Panc1 (cell line): ENCODE results near the gene GCNT3. TPM values are rescaled to one million over a fixed set of nuclear protein-coding genes. Genes with fewer than 3 reads are reported as not detected.
A peak's percentile ranks its signal among the peaks of the same experiment; 100 is the strongest.

Source experiments
- ATAC-seq: fragments of 200-7000 bp; cut with Tn5 transposase; 2 replicates; pipeline ENCODE4 v1.9.1; 2020; ENCODE audit warnings: mild to moderate bottlenecking, moderate library complexity
- Bru-seq: library from RNA; stranded (reverse); fragments of 400-500 nt; gene quantifications from one replicate; lab custom pipeline; 2021; lab: Mats Ljungman, UMichigan
- BruChase-seq, 2 experiments: library from RNA; stranded (reverse); fragments of 400-500 nt; gene quantifications; one replicate each; lab custom pipeline; 2021; lab: Mats Ljungman, UMichigan
- BruUV-seq: library from RNA; stranded (reverse); fragments of 400-500 nt; replicated peaks from 2 replicates; lab custom pipeline; 2021; lab: Mats Ljungman, UMichigan
- CTCF ChIA-PET: fragments of 300-600 bp; sonication (Branson Sonifier 250); formaldehyde crosslinking; loops from one replicate; lab custom pipeline; 2022; ENCODE audit warnings: antibody characterized with exemption; lab: Charles Lee
- POLR2A ChIA-PET: fragments of 300-600 bp; sonication (Branson Sonifier 250); formaldehyde crosslinking; loops from one replicate; lab custom pipeline; 2022; ENCODE audit warnings: antibody characterized with exemption; lab: Charles Lee
- DNase-seq: peaks from one replicate; pipeline ENCODE4 v3.0.0-alpha.2; 2010; ENCODE audit warnings: low read depth, low spot score
- H3K27ac ChIP-seq: 2 replicates; pipeline ENCODE4 v1.5.1; 2011; ENCODE audit warnings: mild to moderate bottlenecking, low read length, inconsistent platforms
- H3K27me3 ChIP-seq: fragments of 200-500 bp; sonication (Bioruptor generic); 2 replicates; pipeline ENCODE4 v1.6.0; 2014; ENCODE audit warnings: low read length, inconsistent platforms; ENCODE audit not compliant: control insufficient read depth, insufficient read depth
- H3K36me3 ChIP-seq: fragments of 200-500 bp; sonication (Bioruptor generic); 2 replicates; pipeline ENCODE4 v1.5.1; 2014; ENCODE audit warnings: inconsistent platforms, mild to moderate bottlenecking, low read length, moderate library complexity; ENCODE audit not compliant: control insufficient read depth, insufficient read depth
- H3K4me1 ChIP-seq: 2 replicates; pipeline ENCODE4 v1.5.1; 2011; ENCODE audit warnings: inconsistent platforms, mild to moderate bottlenecking, low read length, moderate library complexity; ENCODE audit not compliant: control insufficient read depth, insufficient read depth
- H3K4me3 ChIP-seq, 2 experiments: 2 replicates each; pipeline ENCODE4 v1.5.1; 2011 to 2012; ENCODE audit warnings: low read depth in 2 of 2, low read length in 2 of 2, mild to moderate bottlenecking in 2 of 2, inconsistent platforms in 1 of 2, moderate library complexity in 1 of 2
- H3K9me3 ChIP-seq: fragments of 200-500 bp; sonication (Bioruptor generic); 2 replicates; pipeline ENCODE4 v1.5.1; 2014; ENCODE audit warnings: low read depth, mild to moderate bottlenecking, inconsistent platforms, low read length, moderate library complexity; ENCODE audit not compliant: control insufficient read depth, insufficient read depth
- POLR2AphosphoS5 ChIP-seq: IDR thresholded peaks from 2 replicates; pipeline ENCODE4 v1.6.1; 2012; ENCODE audit warnings: mild to moderate bottlenecking, low read depth, low read length, moderate library complexity
- SIN3A ChIP-seq: IDR thresholded peaks from 2 replicates; pipeline ENCODE4 v1.6.1; 2012; ENCODE audit warnings: low read depth, mild to moderate bottlenecking, low read length, moderate library complexity, borderline replicate concordance; ENCODE audit not compliant: insufficient read depth
- TCF7L2 ChIP-seq: IDR thresholded peaks from 2 replicates; pipeline ENCODE4 v1.6.1; 2011; ENCODE audit warnings: mild to moderate bottlenecking, low read depth, low read length, inconsistent platforms
- in situ Hi-C: cut with HindIII; loops from 2 replicates; pipeline ENCODE4 v1.10.0; 2016; ENCODE audit warnings: low sequenced_read_pairs, low pct_unique_long_range_greater_than_20kb
- intact Hi-C: fragments of 100-400 bp; cut with micrococcal nuclease; formaldehyde crosslinking; loops from one replicate; pipeline ENCODE4 v1.10.0; 2022; ENCODE audit not compliant: unreplicated experiment
- long read RNA-seq: library from polyadenylated mRNA; unstranded; transcript quantifications from one replicate; pipeline ENCODE4 v2.0.0, GENCODE V29; 2021; ENCODE audit not compliant: unreplicated experiment
- polyA plus RNA-seq: library from polyadenylated mRNA; unstranded; fragments of >200 nt; gene quantifications from one replicate; pipeline ENCODE4 v1.2.1, GENCODE V29; 2012; ENCODE audit warnings: missing spikeins; ENCODE audit not compliant: insufficient read length
- total RNA-seq: library from RNA; stranded (reverse); gene quantifications from one replicate; pipeline ENCODE4 v1.2.1, GENCODE V29; 2021; ENCODE audit not compliant: unreplicated experiment
- TF ChIP-seq, protein P1 (sequence below): fragments of 450-650 bp; IDR thresholded peaks from 2 replicates; pipeline ENCODE4 v1.5.1; 2017; ENCODE audit warnings: mild to moderate bottlenecking
- TF ChIP-seq, protein P2 (sequence below), 2 experiments: IDR thresholded peaks; 2 replicates each; pipeline ENCODE4 v1.6.1; 2011 to 2012; ENCODE audit warnings: low read depth in 2 of 2, control low read depth in 1 of 2, low read length in 1 of 2, mild to moderate bottlenecking in 1 of 2, moderate library complexity in 1 of 2; ENCODE audit not compliant: insufficient read depth in 1 of 2

Gene GCNT3, protein sequence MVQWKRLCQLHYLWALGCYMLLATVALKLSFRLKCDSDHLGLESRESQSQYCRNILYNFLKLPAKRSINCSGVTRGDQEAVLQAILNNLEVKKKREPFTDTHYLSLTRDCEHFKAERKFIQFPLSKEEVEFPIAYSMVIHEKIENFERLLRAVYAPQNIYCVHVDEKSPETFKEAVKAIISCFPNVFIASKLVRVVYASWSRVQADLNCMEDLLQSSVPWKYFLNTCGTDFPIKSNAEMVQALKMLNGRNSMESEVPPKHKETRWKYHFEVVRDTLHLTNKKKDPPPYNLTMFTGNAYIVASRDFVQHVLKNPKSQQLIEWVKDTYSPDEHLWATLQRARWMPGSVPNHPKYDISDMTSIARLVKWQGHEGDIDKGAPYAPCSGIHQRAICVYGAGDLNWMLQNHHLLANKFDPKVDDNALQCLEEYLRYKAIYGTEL
- total RNA-seq (not detected), Bru-seq, nascent RNA (percentile 11 among the genes with signal in this experiment), BruChase-seq, experiment 1, labeled RNA remaining after a 2-hour chase (percentile 7 among the genes with signal in this experiment), BruChase-seq, experiment 2, labeled RNA remaining after a 6-hour chase (percentile 9 among the genes with signal in this experiment)
- polyA plus RNA-seq, result not detected
- long read RNA-seq, result 0 reads

DNA sequence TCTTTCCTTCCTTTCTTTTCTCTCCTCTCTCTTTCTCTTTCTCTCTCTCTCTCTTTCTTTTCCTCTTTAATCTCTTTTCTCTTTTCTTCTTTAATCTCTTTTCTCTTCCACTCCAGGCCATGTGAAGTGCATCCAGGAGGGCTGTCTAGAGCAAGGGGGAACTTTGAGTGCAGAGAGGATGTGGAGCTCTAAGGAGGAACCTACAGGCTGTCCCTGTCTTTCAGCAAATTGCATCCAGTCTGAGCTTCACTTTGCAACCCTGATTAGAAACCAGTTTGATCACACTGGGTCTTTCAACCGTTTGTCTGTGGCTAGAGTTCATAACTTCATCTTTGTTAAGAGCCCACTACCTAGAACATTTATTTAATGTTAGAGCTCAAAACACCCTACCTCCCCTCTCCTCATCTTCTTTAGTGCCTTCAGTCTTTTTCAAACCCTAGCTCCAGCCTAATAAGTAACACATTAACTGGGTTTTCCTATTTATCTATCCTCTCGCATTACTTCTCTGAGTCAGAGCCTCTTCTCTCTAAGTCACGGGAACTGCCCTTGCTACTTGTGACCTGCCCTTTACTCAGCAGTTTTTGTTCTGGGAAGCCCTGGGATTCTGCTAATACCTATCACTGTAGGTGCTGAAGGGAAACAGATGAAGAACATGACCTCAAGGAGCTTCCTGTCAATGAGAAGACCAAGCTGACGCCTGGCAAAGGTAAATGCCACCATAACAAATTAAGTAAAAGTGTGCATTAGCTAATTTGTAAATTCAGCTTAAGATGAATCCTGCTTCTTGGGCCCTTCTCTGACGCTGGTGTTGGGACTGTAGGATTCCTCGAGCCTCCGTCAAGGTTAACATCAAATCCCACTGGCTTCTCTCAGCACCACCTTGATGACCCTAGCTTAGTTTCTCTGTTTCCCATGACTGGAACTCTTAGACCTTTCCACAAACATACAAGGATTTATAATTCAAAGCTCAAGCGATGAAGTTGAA lies at the start of gene GCNT3:
Gene GCNT3 (plus strand): TSS at position 508 of the 985 bp plus-strand sequence. CDS start 6,456 bp downstream, outside the sequence.
- no peaks in the 10 kb centered on the region for H3K36me3 ChIP-seq
- H3K4me3 ChIP-seq, result no peak within 1 kb of the TSS
- in situ Hi-C loops (no loop called here), intact Hi-C loops (no loop called here)
- ATAC-seq (no peak), DNase-seq (no peak)
- no peak within 1 kb of the TSS for H3K27ac ChIP-seq
- no peaks in the 10 kb centered on the region for H3K9me3 ChIP-seq
- H3K4me1 ChIP-seq, result no peaks in the 10 kb centered on the region
- POLR2A ChIA-PET, result interaction anchor here (0.6 kb wide), 2 partner anchors 34 to 1919 kb away, joined by 3 to 5 read pairs; no protein-coding TSS in a partner anchor
- H3K27me3 ChIP-seq, result peaks cover 3% of the 10 kb centered on the region; the same call in 1 of the 2 replicates
- no TSS peak for BruUV-seq
- TF ChIP-seq, protein P1, sequence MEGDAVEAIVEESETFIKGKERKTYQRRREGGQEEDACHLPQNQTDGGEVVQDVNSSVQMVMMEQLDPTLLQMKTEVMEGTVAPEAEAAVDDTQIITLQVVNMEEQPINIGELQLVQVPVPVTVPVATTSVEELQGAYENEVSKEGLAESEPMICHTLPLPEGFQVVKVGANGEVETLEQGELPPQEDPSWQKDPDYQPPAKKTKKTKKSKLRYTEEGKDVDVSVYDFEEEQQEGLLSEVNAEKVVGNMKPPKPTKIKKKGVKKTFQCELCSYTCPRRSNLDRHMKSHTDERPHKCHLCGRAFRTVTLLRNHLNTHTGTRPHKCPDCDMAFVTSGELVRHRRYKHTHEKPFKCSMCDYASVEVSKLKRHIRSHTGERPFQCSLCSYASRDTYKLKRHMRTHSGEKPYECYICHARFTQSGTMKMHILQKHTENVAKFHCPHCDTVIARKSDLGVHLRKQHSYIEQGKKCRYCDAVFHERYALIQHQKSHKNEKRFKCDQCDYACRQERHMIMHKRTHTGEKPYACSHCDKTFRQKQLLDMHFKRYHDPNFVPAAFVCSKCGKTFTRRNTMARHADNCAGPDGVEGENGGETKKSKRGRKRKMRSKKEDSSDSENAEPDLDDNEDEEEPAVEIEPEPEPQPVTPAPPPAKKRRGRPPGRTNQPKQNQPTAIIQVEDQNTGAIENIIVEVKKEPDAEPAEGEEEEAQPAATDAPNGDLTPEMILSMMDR, result no peak
- no peak for TF ChIP-seq POLR2AphosphoS5
- TF ChIP-seq SIN3A, result no peak
- no peak for TF ChIP-seq TCF7L2
- TF ChIP-seq, protein P2, sequence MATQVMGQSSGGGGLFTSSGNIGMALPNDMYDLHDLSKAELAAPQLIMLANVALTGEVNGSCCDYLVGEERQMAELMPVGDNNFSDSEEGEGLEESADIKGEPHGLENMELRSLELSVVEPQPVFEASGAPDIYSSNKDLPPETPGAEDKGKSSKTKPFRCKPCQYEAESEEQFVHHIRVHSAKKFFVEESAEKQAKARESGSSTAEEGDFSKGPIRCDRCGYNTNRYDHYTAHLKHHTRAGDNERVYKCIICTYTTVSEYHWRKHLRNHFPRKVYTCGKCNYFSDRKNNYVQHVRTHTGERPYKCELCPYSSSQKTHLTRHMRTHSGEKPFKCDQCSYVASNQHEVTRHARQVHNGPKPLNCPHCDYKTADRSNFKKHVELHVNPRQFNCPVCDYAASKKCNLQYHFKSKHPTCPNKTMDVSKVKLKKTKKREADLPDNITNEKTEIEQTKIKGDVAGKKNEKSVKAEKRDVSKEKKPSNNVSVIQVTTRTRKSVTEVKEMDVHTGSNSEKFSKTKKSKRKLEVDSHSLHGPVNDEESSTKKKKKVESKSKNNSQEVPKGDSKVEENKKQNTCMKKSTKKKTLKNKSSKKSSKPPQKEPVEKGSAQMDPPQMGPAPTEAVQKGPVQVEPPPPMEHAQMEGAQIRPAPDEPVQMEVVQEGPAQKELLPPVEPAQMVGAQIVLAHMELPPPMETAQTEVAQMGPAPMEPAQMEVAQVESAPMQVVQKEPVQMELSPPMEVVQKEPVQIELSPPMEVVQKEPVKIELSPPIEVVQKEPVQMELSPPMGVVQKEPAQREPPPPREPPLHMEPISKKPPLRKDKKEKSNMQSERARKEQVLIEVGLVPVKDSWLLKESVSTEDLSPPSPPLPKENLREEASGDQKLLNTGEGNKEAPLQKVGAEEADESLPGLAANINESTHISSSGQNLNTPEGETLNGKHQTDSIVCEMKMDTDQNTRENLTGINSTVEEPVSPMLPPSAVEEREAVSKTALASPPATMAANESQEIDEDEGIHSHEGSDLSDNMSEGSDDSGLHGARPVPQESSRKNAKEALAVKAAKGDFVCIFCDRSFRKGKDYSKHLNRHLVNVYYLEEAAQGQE (IDR thresholded peaks at IDR 0.05; ENCODE audit: insufficient read depth in 1 of 2, low read depth in 2 of 2, low read length in 1 of 2), result no peak
- CTCF ChIA-PET, result no interaction called here

DNA sequence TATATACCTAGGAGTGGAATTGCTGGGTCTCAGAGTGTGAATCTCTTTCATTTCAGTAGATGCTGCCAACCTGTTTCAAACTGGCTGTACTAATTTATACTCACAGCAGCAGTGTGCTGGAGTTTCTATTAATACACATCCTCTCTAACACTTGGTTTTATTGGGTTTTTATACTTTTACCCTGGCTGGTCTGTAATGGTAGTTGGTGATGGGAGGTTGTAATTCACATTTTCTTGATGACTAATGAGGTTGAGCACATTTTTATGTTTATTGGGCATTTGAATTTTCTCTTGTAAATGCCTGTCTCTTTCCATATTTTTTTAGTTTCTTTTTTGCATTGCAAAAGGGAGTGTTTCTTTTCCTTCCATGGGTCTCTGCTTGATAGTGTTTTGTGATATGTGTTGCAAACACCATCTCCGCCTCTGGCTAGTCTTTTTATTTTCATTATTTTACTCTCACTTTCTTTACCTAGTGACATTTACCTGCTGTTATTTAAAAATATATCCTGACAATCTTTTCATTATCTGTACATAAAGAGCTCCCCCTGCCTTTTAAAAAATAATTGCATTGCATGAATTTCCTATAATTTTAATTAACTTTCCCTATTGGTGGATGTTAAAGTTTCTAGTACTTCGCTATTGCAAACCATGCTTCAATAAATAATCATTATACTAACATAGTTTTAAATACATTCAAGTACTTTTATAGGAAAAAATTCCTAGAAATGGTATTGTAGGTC lies 49.0 kb upstream of the GCNT3 start:
- intact Hi-C loops (no loop called here), in situ Hi-C loops (no loop called here)
- peaks cover 4% of the 10 kb centered on the region; the same call in 1 of the 2 replicates for H3K9me3 ChIP-seq
- POLR2A ChIA-PET, result no interaction called here
- ATAC-seq, result no peak
- H3K4me3 ChIP-seq, result no peak overlapping the region
- no peak for DNase-seq
- H3K36me3 ChIP-seq, result no peaks in the 10 kb centered on the region
- H3K4me1 ChIP-seq, result no peaks in the 10 kb centered on the region
- H3K27me3 ChIP-seq, result no peaks in the 10 kb centered on the region
- no TSS peak for BruUV-seq
- no peak overlapping the region for H3K27ac ChIP-seq
- CTCF ChIA-PET, result no interaction called here
- TF ChIP-seq, protein P1, result peak; percentile 17; the same call in 1 of the 2 replicates
- no peak for TF ChIP-seq SIN3A
- no peak for TF ChIP-seq POLR2AphosphoS5
